ENCODE results near the gene GCC2.
A peak's percentile ranks its signal among the peaks of the same experiment; 100 is the strongest.
"Not testable (repeated sequence)": the region's sequence is repeated elsewhere in the genome, so short reads cannot be mapped to it uniquely, and the experiment has no call there.

GCC2 gene

DNA sequence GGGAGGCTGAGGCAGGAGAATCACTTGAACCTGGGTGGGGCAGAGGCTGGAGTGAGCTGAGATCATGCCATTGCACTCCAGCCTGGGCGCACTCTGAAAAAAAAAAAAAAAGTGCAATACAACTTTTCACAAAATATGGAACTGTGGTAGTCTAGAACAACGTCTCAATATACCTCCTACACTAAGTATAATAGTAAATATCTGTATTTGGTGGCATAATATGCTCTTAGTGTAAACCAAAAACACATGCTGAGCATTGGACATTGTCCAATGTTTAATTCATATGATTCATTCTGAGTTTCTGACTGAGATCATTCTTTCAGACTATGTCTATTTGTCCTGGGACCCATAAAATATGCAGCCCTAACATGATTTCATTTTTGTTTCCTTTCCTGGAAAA is 65.5 kb downstream of the GCC2 start:
- H3K27ac ChIP-seq (replicated peaks); DNase-seq (ENCODE audit: low read depth in 1 of 2, low spot score in 1 of 2); H3K4me3 ChIP-seq (replicated peaks; ENCODE audit: insufficient read depth, low read length); H3K27me3 ChIP-seq (ENCODE audit: insufficient read depth, poor library complexity, severe bottlenecking): not testable (repeated sequence)

DNA sequence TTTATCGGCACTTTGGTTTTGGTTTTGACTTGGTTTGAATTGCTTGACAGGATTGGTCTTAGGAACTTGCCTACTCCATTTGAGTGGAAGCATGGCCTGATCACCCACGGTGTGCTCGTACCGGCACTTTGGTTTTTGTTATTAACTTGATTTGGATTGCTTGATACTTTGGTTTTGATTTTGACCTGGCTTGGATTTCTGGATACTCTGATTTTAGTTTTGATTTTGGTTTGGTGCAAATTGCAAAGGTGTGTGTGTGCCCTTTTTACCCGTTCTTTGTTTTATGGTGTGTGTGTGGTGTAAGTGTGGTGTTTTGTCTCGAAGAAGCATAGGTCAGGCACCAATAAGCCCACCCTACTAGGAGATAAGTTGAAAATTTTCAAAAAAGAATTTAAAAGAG is 75.7 kb downstream of the GCC2 start:
- not testable (repeated sequence) for DNase-seq (ENCODE audit: low read depth in 1 of 2, low spot score in 1 of 2)

GRCh38 chr2:108525258-108525657 is 76.3 kb downstream of the GCC2 start:
- H3K27ac ChIP-seq (replicated peaks); DNase-seq (ENCODE audit: low read depth in 1 of 2, low spot score in 1 of 2); H3K27me3 ChIP-seq (ENCODE audit: insufficient read depth, poor library complexity, severe bottlenecking); H3K4me3 ChIP-seq (replicated peaks; ENCODE audit: insufficient read depth, low read length): not testable (repeated sequence)
- TF ChIP-seq SPI1 (IDR thresholded peaks at IDR 0.05; ENCODE audit: borderline replicate concordance, low read depth): peak; percentile 69; the same call in 1 of the 2 replicates

More for the DNA sequence above, 75.7 kb downstream of the GCC2 start:
- H3K27me3 ChIP-seq (ENCODE audit: insufficient read depth, poor library complexity, severe bottlenecking); H3K4me3 ChIP-seq (replicated peaks; ENCODE audit: insufficient read depth, low read length); H3K27ac ChIP-seq (replicated peaks): not testable (repeated sequence)

DNA sequence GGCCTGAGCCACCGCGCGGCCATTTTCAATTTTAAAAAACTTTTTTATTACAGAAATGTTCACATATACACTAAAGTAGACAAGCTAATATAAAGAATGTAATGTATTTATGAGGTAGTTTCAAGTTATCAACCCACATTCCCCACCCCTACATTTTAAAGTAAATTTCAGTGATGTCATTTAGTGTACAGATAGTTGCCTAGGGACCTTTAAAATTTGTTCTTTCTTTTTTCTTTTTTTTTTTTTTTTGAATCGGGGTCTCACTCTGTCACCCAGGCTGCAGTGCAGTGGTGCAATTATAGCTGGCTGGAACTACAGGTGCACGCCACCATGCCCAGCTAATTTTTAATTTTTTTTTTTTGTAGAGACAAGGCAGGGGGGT is 82.7 kb downstream of the GCC2 start:
- TF ChIP-seq REST (IDR thresholded peaks at IDR 0.05; ENCODE audit: insufficient replicate concordance, low read depth) (no peak), CTCF (IDR thresholded peaks at IDR 0.05; ENCODE audit: insufficient read depth, low read length) (no peak), GABPA (IDR thresholded peaks at IDR 0.05; ENCODE audit: low read depth) (no peak), SPI1 (IDR thresholded peaks at IDR 0.05; ENCODE audit: borderline replicate concordance, low read depth) (no peak), POLR2AphosphoS5 (IDR thresholded peaks at IDR 0.05; ENCODE audit: low read depth) (no peak)
- H3K27ac ChIP-seq (replicated peaks): no peak overlapping the region
- no peak overlapping the region for H3K4me3 ChIP-seq (replicated peaks; ENCODE audit: insufficient read depth, low read length)
- DNase-seq (ENCODE audit: low read depth in 1 of 2, low spot score in 1 of 2): no peak
- H3K27me3 ChIP-seq (ENCODE audit: insufficient read depth, poor library complexity, severe bottlenecking): no peaks in the 10 kb centered on the region

DNA sequence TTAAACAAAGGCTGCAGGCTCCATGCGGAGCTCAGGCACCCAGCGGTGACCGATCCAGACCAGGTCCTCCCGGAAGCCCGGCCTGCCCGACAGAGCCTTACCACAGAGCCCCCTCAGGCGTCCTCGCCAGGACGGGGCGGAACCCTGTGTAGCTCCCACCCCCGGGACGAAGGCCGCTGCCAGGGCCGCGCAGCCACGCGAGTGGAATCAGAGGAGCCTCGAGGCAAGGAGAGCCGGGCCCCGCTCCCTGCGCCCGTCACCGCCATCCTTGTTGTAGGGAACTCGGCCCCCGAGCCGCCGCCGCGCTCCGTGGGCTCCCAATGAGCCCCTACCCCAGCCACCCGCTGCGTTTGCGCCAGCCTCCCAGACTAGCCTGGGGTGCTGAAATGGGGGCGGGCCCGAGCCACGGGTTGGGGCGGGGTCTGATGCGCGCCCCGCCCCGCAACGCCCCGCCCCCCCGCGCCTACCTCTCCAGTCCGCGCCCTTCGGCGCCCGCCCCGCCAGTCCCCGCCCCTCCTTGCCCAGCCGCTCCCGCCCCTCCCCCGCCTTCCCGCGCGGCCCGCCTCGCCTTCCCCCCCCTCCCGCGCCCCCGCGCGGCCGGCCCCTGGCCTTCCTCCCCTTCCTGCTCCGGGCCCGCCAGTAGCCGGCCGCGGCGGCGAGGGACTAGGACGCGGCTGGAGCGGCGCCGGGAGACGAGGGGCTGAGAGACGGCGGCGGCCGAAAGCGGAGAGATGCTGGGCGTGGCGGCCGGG is 85.0 kb downstream of the GCC2 start, which contains the start of gene LIMS1:
Gene LIMS1 (plus strand): TSS at position 639 of the 752 bp plus-strand sequence. CDS start 93 bp downstream, at position 732.
- DNase-seq (ENCODE audit: low read depth in 1 of 2, low spot score in 1 of 2): peak; percentile 60 to 81
- H3K27ac ChIP-seq (replicated peaks): peak within 1 kb of the TSS; percentile 89
- TF ChIP-seq REST (IDR thresholded peaks at IDR 0.05; ENCODE audit: insufficient replicate concordance, low read depth): peak; percentile 51
- peak; percentile 81; the same call in 1 of the 2 replicates for TF ChIP-seq POLR2AphosphoS5 (IDR thresholded peaks at IDR 0.05; ENCODE audit: low read depth)
- TF ChIP-seq SPI1 (IDR thresholded peaks at IDR 0.05; ENCODE audit: borderline replicate concordance, low read depth): no peak

More for the DNA sequence above, 85.0 kb downstream of the GCC2 start, which contains the start of gene LIMS1:
- Histone ChIP-seq H3K4me3 (replicated peaks; ENCODE audit: insufficient read depth, low read length) (peak within 1 kb of the TSS; percentile 80), H3K27me3 (ENCODE audit: insufficient read depth, poor library complexity, severe bottlenecking) (no peaks in the 10 kb centered on the region)
